GM21717 (cell line): ENCODE results near the gene ZNF765.
"Not testable (repeated sequence)": the region's sequence is repeated elsewhere in the genome, so short reads cannot be mapped to it uniquely, and the experiment has no call there.

Experiments used
- ATAC-seq: cut with Tn5 transposase; IDR thresholded peaks from one replicate; pipeline ENCODE4 v1.9.1; 2021; ENCODE audit warnings: mild to moderate bottlenecking, moderate library complexity; ENCODE audit not compliant: unreplicated experiment

The ZNF765 gene

GRCh38 chr19:53394974-53395839 lies at the start of gene ZNF765:
TSS of gene ZNF765 (plus strand) at chr19:53395149. CDS start at chr19:53398016, 2,867 bp downstream.
- peak; percentile 82 for ATAC-seq

DNA sequence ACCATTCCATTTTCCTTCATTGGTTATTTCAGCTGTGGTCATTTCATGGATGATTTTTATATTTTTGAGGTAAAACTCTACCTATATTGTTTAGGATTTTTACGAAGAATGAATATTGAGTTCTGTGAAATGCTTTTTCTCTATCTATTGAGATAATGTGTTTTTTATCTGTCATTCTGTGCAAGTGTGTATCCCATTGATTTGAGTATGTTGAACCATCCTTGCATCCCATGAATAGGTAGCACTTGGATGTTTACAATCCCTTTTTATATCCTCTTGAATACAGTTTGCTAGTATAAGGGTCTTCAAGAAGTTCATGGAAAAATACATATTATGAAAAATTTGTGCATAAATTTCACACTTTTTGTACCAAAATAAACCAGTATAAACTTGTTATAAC lies 39.2 kb upstream of the ZNF765 start:
- ATAC-seq: no peak

DNA sequence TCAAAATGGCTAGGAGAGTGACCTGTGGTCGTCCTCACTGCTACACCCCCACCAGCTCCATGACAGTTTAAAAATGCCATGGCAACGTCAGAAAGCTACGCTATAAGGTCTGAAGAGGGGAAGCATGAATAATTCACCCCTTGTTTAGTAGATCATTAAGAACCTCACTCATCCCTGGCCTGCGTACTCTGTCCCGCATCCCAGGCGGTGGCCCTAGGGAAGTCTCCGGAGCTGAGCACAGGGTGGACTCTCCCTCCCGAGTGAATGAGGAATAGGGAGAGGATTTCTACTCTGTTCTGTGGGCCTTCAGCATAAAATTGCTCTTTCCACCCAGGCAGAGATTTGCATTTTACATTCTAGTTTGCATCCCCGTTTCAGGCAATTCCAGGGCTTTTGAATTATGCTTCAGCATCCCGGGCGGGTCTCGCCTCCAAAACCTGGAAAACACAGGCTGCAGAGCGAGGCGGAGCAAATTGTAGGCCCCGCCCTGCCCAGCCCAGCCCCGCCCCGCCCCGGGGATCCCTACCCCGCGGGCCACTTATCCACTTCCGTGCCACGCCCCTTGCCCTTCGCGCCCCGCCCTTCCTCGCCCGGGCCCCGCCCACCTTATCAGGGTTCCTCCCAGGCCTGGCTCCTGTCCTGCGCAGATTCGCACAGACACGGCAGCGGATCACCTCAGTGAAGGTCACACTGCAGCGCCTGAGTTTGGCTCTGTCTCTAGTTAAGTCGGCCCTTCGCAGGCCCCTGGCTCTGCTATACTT lies 36.9 kb upstream of the ZNF765 start:
- ATAC-seq: no peak

GRCh38 chr19:53360056-53360455 lies 34.9 kb upstream of the ZNF765 start:
- not testable (repeated sequence) for ATAC-seq

DNA sequence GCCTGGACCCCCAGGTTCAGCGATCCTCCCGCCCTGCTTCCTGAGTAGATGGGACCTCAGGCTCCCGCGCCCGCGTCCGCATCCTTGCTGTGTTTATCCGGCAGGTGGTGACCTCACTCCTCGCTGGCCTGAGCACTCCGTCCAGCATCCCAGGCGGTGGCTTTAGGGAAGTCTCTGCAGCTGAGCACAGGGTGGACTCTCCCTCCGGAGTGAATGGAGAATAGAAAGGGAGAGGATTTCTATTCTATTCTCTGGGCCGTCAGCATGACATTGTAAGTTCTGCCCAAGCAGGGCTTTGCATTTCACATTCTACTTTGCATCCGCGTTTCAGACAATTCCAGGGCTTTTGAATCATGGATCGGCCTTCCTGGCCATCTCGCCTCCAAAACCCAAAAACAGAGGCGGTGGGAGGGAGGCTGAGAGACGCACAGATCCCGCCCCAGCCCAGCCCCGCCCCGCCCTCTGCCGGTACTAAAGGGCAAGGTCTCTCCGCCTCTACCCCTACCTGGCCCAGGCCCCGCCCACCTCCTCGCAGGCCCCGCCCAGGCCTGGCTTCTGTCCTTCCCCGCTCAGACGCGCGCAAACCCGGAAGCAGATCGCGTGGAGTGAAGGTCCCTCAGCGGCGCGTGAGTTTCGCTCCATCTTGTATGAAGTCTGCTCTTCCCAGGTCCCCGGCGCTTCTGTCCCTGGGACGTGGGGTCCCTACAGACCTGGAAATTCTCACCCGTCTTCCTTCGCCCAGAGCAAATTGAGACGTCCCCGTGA lies 29.6 kb upstream of the ZNF765 start, which contains the start of gene ZNF525:
TSS of gene ZNF525 (plus strand) at position 572 of the 765 bp plus-strand sequence. CDS start 6,577 bp downstream, outside the sequence.
- peak; percentile 99 for ATAC-seq

- peak; percentile 36 for ATAC-seq
Measured at GRCh38 chr19:53365899-53366493, 29.0 kb upstream of the ZNF765 start.

DNA sequence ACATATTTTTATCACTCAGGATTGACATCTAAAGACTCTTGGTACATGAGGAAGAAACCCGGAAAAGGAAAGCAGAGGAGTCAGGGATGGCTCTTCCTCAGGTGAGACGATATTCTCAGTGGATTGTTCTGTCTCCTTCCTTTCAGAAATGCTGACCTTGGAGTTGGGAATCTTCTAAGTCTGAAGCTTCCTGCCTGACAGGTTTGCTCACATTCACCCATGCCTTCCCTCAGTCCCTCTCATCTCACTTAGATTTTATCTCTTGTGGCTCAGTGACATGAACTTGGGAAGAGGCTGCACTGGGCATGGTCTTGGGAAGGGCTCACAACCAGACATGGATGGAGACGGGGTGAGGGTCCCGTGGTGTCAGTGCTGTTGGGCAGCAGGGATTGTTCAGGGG lies 22.8 kb upstream of the ZNF765 start:
- no peak for ATAC-seq

DNA sequence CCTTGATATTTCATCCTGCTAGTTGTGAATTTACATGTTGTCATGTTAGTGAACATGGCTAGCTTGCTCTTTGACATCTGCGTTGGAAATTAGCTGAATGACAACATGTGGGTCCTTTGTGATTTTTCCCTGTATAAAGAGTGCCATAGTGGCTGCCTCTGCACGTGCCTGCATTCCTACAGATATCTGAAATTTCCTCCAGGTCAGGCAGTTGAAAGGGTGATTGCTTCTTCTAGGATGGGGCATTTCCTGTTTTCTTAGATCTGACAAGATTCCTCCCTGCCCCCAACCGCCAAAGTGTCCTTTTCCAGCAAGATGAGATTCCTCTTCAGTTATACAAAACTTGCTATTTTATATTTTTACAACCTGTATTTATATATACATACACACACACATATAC lies 20.7 kb upstream of the ZNF765 start:
- no peak for ATAC-seq

- no peak for ATAC-seq
Measured at GRCh38 chr19:53374743-53375142, 20.2 kb upstream of the ZNF765 start.

- no peak for ATAC-seq
Measured at GRCh38 chr19:53381376-53381775, 13.6 kb upstream of the ZNF765 start.

DNA sequence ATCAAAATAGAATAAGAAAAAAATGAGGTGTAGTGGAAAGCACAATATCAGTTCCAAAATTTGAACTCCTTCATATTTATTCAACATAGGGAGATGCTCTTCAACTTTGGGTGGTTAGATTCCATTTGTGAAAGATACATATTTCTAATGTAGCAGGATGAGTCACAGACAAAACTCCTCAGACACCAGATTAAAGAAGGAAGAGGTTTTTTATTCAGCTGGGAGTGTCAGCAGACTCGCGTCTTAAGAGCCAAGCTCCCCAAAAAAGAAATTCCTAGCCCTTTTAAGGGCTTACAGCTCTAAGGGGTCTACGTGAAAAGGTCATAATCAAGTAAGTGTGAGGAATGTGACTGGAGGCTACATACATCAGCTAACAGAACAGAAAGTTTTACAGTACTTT lies 6.8 kb upstream of the ZNF765 start:
- ATAC-seq: no peak

GRCh38 chr19:53388904-53389303 lies 6.0 kb upstream of the ZNF765 start:
- ATAC-seq: no peak

DNA sequence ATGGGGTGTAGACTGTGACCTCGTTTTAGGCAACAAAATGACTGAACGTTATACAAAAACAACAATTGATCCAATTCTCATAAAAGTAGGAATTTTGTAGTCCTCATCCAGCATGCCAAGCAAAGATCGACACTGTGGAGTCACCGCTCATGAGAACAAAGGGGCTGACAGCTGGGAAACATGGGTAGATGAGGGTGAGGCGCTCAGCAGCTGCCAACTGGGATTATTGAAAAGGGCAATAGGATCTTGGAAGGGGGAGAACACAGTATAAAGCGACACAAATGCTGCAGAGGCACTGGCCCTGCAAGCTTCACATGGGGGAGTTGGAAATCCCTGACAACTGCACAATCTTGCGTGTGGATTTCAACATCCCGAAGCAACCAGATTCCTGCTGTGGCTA lies 5.4 kb upstream of the ZNF765 start:
- ATAC-seq: no peak

DNA sequence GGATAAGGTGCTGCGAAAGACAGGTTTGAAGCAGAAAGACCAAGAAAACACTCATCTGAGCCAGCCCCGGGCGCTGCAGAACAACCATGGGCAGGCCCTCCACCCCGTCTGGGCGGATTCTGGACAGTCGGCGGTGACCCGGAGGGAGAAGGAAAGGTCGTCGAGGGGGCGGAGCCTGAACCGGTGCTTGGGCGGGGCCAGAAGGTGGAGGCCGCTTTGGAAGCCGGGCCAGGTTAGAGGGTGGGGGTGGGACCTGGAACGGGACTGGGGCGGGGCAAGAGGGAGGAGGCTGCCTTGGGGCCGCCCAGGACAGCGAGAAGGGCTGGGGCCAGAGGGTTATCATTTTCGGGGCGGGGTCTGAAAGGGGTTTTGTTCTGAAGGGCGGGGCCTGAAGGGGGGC lies 5.0 kb upstream of the ZNF765 start:
- no peak for ATAC-seq

- no peak for ATAC-seq
Measured at GRCh38 chr19:53394522-53394973, 401 bp upstream of the ZNF765 start.

DNA sequence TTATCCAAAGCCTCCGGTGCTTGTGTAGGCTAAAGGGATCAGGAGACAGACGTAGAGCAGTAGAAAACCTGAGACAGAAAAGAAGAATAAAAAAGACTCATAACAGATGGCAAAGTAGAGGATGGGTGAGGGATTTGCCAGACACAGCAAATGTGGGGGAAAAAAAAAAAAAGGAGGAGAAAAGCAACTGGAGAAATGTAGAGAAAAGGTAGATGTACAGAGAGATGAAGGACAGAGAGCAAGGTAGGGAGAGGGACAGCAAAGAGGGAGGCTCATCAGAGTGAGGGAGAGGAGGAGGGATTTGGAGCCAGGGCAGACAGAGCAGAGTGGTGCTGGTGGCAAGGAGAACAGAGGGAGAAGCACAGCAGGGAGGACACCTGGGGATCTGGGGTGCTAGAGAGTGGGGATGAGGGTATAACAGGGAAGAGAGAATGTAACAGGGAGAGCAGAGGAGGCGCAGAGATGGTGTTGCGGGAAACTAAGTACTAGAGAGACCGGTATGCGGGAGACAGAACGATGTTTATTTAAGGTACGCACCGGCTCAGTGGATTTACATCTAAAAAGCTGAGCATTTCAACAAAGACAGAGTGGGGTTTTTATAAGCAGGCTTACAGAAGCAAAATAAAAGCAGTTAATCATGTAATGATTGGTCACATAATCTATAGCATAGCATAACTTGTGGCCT lies 1.0 kb downstream of the ZNF765 start:
- ATAC-seq: not testable (repeated sequence)

DNA sequence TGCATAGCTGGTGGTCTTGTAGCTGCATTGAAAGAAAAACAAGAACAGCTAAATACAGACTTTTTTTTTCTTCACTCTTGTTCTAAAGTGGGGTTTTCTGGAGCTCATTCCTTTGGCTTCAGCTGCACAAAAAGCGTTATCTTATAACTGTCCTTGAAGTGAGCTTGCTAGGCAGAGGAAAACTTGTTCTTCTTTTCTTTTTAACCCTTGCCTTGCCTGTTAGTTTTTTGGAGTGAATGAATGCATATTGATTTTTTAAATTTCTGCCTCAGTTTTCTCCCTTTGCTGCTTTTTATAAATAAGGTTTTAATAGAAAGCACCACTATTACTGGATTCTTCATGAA lies 1.5 kb downstream of the ZNF765 start:
- no peak for ATAC-seq

GRCh38 chr19:53397918-53398317 lies 3.0 kb downstream of the ZNF765 start:
- ATAC-seq: not testable (repeated sequence)

GRCh38 chr19:53409505-53410204 lies 14.7 kb downstream of the ZNF765 start:
- ATAC-seq: no peak
